K562 (cell line): ENCODE results near the gene STAT6. TPM values are rescaled to one million over a fixed set of nuclear protein-coding genes. Genes with fewer than 3 reads are reported as not detected.

Experiments
- DMBX1 ChIP-seq: fragments of 250-450 bp; sonication (Bioruptor Pico); IDR thresholded peaks from 2 replicates; pipeline ENCODE4 v1.8.0; 2022; ENCODE audit warnings: inconsistent platforms, mild to moderate bottlenecking, moderate library complexity, borderline replicate concordance
- E2F4 ChIP-seq: sonication (generic); formaldehyde crosslinking; IDR thresholded peaks from 2 replicates; pipeline ENCODE4 v1.8.0; 2022; ENCODE audit warnings: mild to moderate bottlenecking, low read depth, missing genetic modification reagents
- EP400 ChIP-seq: fragments of 450-650 bp; IDR thresholded peaks from 2 replicates; pipeline ENCODE4 v1.6.1; 2017; ENCODE audit warnings: antibody characterized with exemption, mild to moderate bottlenecking, moderate library complexity
- GTF2B ChIP-seq: IDR thresholded peaks from 2 replicates; pipeline ENCODE4 v1.6.1; 2011; ENCODE audit not compliant: insufficient read length; ENCODE audit errors: extremely low read depth
- L3MBTL2 ChIP-seq: fragments of 450-650 bp; IDR thresholded peaks from 2 replicates; pipeline ENCODE4 v1.6.1; 2016; ENCODE audit warnings: mild to moderate bottlenecking, moderate library complexity
- NBN ChIP-seq: fragments of 450-650 bp; IDR thresholded peaks from 2 replicates; pipeline ENCODE4 v1.6.1; 2016; ENCODE audit warnings: low read depth, mild to moderate bottlenecking
- NFYB ChIP-seq: IDR thresholded peaks from 2 replicates; pipeline ENCODE4 v1.6.1; 2011; ENCODE audit warnings: mild to moderate bottlenecking, moderate library complexity; ENCODE audit not compliant: insufficient read length; ENCODE audit errors: extremely low read depth
- PML ChIP-seq: IDR thresholded peaks from 2 replicates; pipeline ENCODE4 v1.6.1; 2012; ENCODE audit warnings: low read length, inconsistent platforms
- POLR2B ChIP-seq: fragments of 450-650 bp; IDR thresholded peaks from 2 replicates; pipeline ENCODE4 v1.6.1; 2018; ENCODE audit warnings: low read depth; ENCODE audit not compliant: partially characterized antibody
- POLR3G ChIP-seq: IDR thresholded peaks from 2 replicates; pipeline ENCODE4 v1.6.1; 2011; ENCODE audit not compliant: insufficient read length, insufficient replicate concordance; ENCODE audit errors: extremely low read depth
- RBM25 ChIP-seq: fragments of 200-400 bp; formaldehyde crosslinking; IDR thresholded peaks from 2 replicates; pipeline ENCODE4 v1.6.1; 2018; ENCODE audit warnings: low read length, low read depth, moderate library complexity; ENCODE audit not compliant: severe bottlenecking
- RNF2 ChIP-seq: sonication (generic); IDR thresholded peaks from 2 replicates; pipeline ENCODE4 v1.6.1; 2016
- SP2 ChIP-seq: IDR thresholded peaks from 2 replicates; pipeline ENCODE4 v1.6.1; 2011; ENCODE audit warnings: mild to moderate bottlenecking, low read depth, low read length, moderate library complexity; ENCODE audit not compliant: poor library complexity, severe bottlenecking; ENCODE audit errors: extremely low read depth
- TBP ChIP-seq: optimal IDR thresholded peaks from 2 replicates; pipeline ENCODE3; 2011; ENCODE audit warnings: low read depth, low read length, improper control_type of control experiment
- TOE1 ChIP-seq, 2 experiments: fragments of 450-650 bp in 1 of 2; sonication (generic) in 1 of 2; formaldehyde crosslinking in 1 of 2; IDR thresholded peaks; 2 replicates each; pipeline versions ENCODE4 v1.7.1 to v1.8.0; 2016 to 2022; ENCODE audit warnings: borderline replicate concordance in 2 of 2, mild to moderate bottlenecking in 2 of 2, antibody characterized with exemption in 1 of 2, inconsistent platforms in 1 of 2, low read depth in 1 of 2, missing genetic modification reagents in 1 of 2, moderate library complexity in 1 of 2
- ZNF239 ChIP-seq: fragments of 250-450 bp; sonication (Bioruptor Pico); IDR thresholded peaks from 2 replicates; pipeline ENCODE4 v1.4.0; 2020; ENCODE audit warnings: mild to moderate bottlenecking
- ZNF277 ChIP-seq: fragments of 250-450 bp; sonication (Bioruptor Pico); IDR thresholded peaks from 2 replicates; pipeline ENCODE4 v1.8.0; 2022; ENCODE audit warnings: inconsistent platforms, mild to moderate bottlenecking, moderate library complexity, borderline replicate concordance
- polyA plus RNA-seq, 8 experiments: library from polyadenylated mRNA; depleted of rRNA in 4 of 8; stranded (reverse) in 5 of 8; unstranded in 3 of 8; fragments of >200 nt; fragmentation: Nextera tagmentation in 2 of 8; fragmentation: Illumina TruSeq in 1 of 8; extraction: Ambion mirVana in 2 of 8; extraction: Trizol in 1 of 8; gene quantifications; 2 replicates each; pipeline versions ENCODE4 v1.2.1 to v1.2.3, GENCODE V29; 2011 to 2014; ENCODE audit warnings: inconsistent platforms in 1 of 8, missing spikeins in 1 of 8
- total RNA-seq, 7 experiments: library from RNA; depleted of rRNA in 6 of 7; stranded (reverse); fragments of >200 nt in 6 of 7; fragmentation: Illumina TruSeq in 2 of 7; extraction: Trizol in 2 of 7; gene quantifications; 2 replicates each; pipeline versions ENCODE4 v1.2.1 to v1.2.3, GENCODE V29; 2011 to 2021; ENCODE audit warnings: low replicate concordance in 1 of 7

Gene STAT6
- total and polyA plus RNA-seq, 9 of the 15 experiments (the other 6 are each of a cell fraction or from before 2014, with no cell fraction given), result 2.4 to 49.5 (median 26.5) TPM

- TF ChIP-seq E2F4 (CRISPR knock-in tag) (peak; percentile 95), ZNF277 (CRISPR knock-in tag) (no peak), POLR3G (no peak), RBM25 (peak; percentile 90), GTF2B (peak; percentile 59), NFYB (peak; percentile 86), L3MBTL2 (peak; percentile 98), ZNF239 (CRISPR knock-in tag) (no peak), SP2 (peak; percentile 88), DMBX1 (CRISPR knock-in tag) (peak; percentile 72), PML (peak; percentile 56), RNF2 (peak; percentile 59; the same call in 1 of the 2 replicates), TOE1 (IDR thresholded peaks at IDR 0.05; ENCODE audit: borderline replicate concordance) (peak; percentile 50; the same call in 1 of the 2 replicates), TOE1 (CRISPR knock-in tag; IDR thresholded peaks at IDR 0.05; ENCODE audit: borderline replicate concordance, low read depth) (no peak), EP400 (peak; percentile 89), NBN (peak; percentile 21; the same call in 1 of the 2 replicates), POLR2B (peak; percentile 77), TBP (peak; percentile 89)
Measured at GRCh38 chr12:57078519-57079404, 32.4 kb downstream of the STAT6 start, which contains the start of gene NEMP1 (continued).
